Tibial artery (tissue), 4 donors: ENCODE data around the gene TSPAN5.
A peak's percentile ranks its signal among the peaks of the same experiment; 100 is the strongest.
"Not testable (repeated sequence)": the region's sequence is repeated elsewhere in the genome, so short reads cannot be mapped to it uniquely, and the experiment has no call there.

ENCODE experiments used
- DNase-seq, 2 donors: peaks; one replicate each; pipeline ENCODE4 v3.0.0-alpha.2; 2019
- H3K27ac ChIP-seq, 2 donors: fragments of 200-600 bp; sonication (generic) in 1 of 2; 1 replicate in 1 of 2; 2 replicates in 1 of 2; pipeline ENCODE4 v1.5.1; 2018 to 2019; ENCODE audit warnings: mild to moderate bottlenecking in 1 of 2
- H3K27me3 ChIP-seq, 2 donors: fragments of 200-600 bp; sonication (generic) in 1 of 2; one replicate each; pipeline versions ENCODE4 v1.5.1 to v1.6.0; 2016 to 2019
- H3K36me3 ChIP-seq, 3 donors: fragments of 200-600 bp; sonication (generic) in 2 of 3; one replicate each; pipeline ENCODE4 v1.5.1; 2016 to 2019; ENCODE audit warnings: mild to moderate bottlenecking in 2 of 3
- H3K4me1 ChIP-seq, 4 donors: fragments of 200-600 bp; sonication (generic) in 2 of 4; 1 replicate in 3 of 4; 2 replicates in 1 of 4; pipeline ENCODE4 v1.5.1; 2016 to 2019
- H3K4me3 ChIP-seq, 2 donors: fragments of 200-600 bp; sonication (generic) in 1 of 2; 1 replicate in 1 of 2; 2 replicates in 1 of 2; pipeline ENCODE4 v1.5.1; 2018 to 2019; ENCODE audit warnings: mild to moderate bottlenecking in 2 of 2
- H3K9me3 ChIP-seq, 3 donors: fragments of 200-600 bp; sonication (generic) in 1 of 3; one replicate each; pipeline ENCODE4 v1.5.1; 2016 to 2019
- intact Hi-C: fragments of 100-400 bp; cut with DNase I; formaldehyde crosslinking; loops from one replicate; pipeline ENCODE4 v1.15.0; 2023; ENCODE audit warnings: low total_unique reads
- TF ChIP-seq, protein P1 (sequence below), 2 experiments: fragments of 200-600 bp in 1 of 2; fragments of 450-650 bp in 1 of 2; IDR thresholded peaks; one replicate each; pipeline ENCODE4 v1.5.1; 2017 to 2019; ENCODE audit warnings: antibody characterized with exemption in 2 of 2, mild to moderate bottlenecking in 1 of 2, moderate library complexity in 1 of 2

Gene TSPAN5

GRCh38 chr4:98658287-98659105, at the start of gene TSPAN5:
TSPAN5 (minus strand) TSS chr4:98658611.
- TF ChIP-seq, protein P1, sequence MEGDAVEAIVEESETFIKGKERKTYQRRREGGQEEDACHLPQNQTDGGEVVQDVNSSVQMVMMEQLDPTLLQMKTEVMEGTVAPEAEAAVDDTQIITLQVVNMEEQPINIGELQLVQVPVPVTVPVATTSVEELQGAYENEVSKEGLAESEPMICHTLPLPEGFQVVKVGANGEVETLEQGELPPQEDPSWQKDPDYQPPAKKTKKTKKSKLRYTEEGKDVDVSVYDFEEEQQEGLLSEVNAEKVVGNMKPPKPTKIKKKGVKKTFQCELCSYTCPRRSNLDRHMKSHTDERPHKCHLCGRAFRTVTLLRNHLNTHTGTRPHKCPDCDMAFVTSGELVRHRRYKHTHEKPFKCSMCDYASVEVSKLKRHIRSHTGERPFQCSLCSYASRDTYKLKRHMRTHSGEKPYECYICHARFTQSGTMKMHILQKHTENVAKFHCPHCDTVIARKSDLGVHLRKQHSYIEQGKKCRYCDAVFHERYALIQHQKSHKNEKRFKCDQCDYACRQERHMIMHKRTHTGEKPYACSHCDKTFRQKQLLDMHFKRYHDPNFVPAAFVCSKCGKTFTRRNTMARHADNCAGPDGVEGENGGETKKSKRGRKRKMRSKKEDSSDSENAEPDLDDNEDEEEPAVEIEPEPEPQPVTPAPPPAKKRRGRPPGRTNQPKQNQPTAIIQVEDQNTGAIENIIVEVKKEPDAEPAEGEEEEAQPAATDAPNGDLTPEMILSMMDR (IDR thresholded peaks at IDR 0.05) = no peak
- intact Hi-C loops = no loop called here
- H3K4me3 ChIP-seq = peak within 1 kb of the TSS; percentile 65 to 78
- H3K9me3 ChIP-seq = no peaks in the 10 kb centered on the region
- no peaks in the 10 kb centered on the region for H3K27me3 ChIP-seq
- no peaks in the 10 kb centered on the region for H3K36me3 ChIP-seq
- H3K4me1 ChIP-seq = peaks cover 0 to 48% (median 17%) of the 10 kb centered on the region in 4 donors
- DNase-seq = peak; percentile 70 to 85
- peak within 1 kb of the TSS; percentile 79 to 81 for H3K27ac ChIP-seq

DNA sequence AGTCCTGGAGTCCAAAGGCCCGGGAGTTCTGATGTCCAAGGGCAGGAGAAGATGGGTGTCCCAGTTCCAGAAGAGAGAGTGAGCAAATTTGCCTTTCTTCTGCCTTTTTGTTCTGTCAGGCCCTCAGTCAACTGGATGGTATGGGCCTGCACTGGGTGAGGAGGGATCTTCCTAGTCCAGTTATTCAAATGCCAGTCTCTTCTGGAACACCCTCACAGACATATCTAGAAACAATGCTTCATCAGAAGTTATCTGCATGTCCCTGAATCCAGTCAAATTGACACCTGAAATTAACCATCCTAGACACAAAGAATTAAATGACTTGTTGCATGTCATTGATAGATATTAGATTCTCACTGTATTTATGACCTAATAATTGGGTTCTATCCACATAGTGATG, 48.5 kb upstream of the TSPAN5 start:
- Histone ChIP-seq H3K9me3 (peaks cover 0 to 9% (median 0%) of the 10 kb centered on the region in 3 donors), H3K27me3 (no peaks in the 10 kb centered on the region), H3K4me3 (no peak overlapping the region), H3K27ac (no peak overlapping the region), H3K36me3 (no peaks in the 10 kb centered on the region), H3K4me1 (no peaks in the 10 kb centered on the region)
- no peak for DNase-seq
- TF ChIP-seq, protein P1 (IDR thresholded peaks at IDR 0.05) = no peak
- intact Hi-C loops = no loop called here

DNA sequence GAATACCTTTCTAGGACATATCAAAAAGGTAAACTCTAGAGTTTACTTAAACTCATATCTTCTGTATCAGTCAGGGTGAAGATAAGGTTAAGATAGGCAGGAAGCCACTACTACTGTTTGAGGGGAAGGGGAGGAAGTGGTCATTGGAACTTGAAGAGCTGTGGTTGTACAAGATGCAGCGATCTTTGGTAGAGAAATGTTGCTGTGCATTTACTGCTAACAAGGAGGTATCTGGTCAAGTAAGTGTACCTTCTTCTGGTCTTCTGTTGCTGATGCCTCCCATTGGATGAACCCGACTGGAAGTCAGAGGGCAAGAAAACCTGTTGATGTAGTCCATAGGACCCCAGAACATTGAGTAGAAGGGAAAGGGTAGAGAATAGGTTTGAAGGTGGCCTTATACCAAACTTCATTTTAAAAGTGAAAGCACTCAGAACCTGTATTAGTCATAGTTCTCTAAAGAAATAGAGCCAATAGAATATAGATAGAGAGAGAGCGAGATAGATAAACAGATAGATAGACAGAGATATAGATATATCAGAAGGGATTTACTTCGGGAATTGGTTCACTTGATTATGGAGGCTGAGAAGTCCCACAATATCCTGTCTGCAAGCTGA, 47.9 kb upstream of the TSPAN5 start:
- Histone ChIP-seq H3K27me3 (no peaks in the 10 kb centered on the region), H3K9me3 (peaks cover 0 to 9% (median 0%) of the 10 kb centered on the region in 3 donors), H3K4me3 (no peak overlapping the region), H3K27ac (no peak overlapping the region), H3K36me3 (no peaks in the 10 kb centered on the region), H3K4me1 (no peaks in the 10 kb centered on the region)
- TF ChIP-seq, protein P1 (IDR thresholded peaks at IDR 0.05) = no peak
- intact Hi-C loops = no loop called here
- DNase-seq = no peak

DNA sequence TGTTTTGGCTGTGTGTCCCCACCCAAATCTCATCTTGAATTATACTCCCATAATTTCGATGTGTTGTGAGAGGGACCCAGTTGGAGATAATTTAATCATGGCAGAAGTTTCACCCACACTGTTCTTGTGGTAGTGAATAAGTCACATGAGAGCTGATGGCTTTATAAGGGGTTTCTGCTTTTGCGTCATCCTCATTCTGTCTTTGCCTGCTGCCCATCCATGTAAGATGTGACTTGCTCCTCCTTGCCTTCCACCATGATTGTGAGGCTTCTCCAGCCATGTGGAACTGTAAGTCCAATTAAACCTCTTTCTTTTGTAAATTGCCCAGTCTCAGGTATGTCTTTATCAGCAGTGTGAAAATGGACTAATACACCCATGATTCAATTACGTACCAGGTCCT, 47.2 kb upstream of the TSPAN5 start:
- H3K4me1 ChIP-seq, H3K36me3 ChIP-seq, DNase-seq, intact Hi-C loops, H3K27ac ChIP-seq, H3K4me3 ChIP-seq, H3K27me3 ChIP-seq, H3K9me3 ChIP-seq: not testable (repeated sequence)

DNA sequence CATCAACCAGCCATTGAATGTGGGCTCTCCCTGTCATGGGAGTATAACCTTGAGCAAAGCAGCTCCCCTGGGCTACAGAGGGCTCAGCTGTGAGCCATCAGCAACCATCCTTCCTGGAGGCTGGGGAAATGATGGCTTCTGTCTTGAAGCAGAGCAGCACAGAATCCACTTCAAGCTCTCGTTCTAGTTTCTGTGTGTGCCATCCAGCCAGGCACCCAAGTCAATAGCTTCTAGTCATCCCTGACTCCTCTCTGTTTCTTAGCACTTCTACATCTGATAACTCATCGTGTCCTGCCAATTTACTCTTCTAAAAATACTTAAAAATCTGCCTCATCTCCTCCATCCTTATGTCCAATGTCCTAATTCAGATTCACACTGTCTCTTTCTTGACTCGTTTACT, 42.2 kb upstream of the TSPAN5 start:
- peaks cover 0 to 18% (median 0%) of the 10 kb centered on the region in 3 donors for H3K9me3 ChIP-seq
- no peak for DNase-seq
- no peaks in the 10 kb centered on the region for H3K36me3 ChIP-seq
- no peak overlapping the region for H3K27ac ChIP-seq
- no peaks in the 10 kb centered on the region for H3K27me3 ChIP-seq
- intact Hi-C loops = no loop called here
- H3K4me1 ChIP-seq = no peaks in the 10 kb centered on the region
- H3K4me3 ChIP-seq = no peak overlapping the region
- TF ChIP-seq, protein P1 (IDR thresholded peaks at IDR 0.05) = no peak

DNA sequence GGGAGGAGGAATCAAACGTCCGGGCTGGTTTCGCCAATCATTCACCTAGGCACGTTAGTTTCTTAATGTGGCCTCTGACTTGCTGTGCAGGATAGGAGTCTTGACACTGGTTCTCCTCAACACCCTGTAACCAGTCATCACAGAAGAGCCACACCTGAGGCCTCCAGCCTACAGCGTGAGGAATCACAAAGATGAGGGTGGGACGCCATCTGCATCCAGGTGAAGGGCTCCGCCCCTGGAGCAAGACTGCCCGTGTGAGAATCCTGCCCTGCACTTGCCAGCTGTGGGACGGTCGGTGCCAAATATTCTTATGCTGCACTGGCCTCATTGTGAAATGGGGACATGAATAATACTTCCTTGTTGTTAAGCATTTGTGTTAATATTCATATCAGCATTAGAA, 35.7 kb upstream of the TSPAN5 start:
- no peak for DNase-seq
- Histone ChIP-seq H3K9me3 (peaks cover 0 to 9% (median 0%) of the 10 kb centered on the region in 3 donors), H3K36me3 (no peaks in the 10 kb centered on the region), H3K4me1 (no peaks in the 10 kb centered on the region), H3K27me3 (peaks cover 0 to 10% of the 10 kb centered on the region in 2 donors), H3K27ac (no peak overlapping the region), H3K4me3 (no peak overlapping the region)
- TF ChIP-seq, protein P1 (IDR thresholded peaks at IDR 0.05) = no peak
- intact Hi-C loops = no loop called here
